HTERT RPE-1 (cell line): Measurements from ENCODE around the gene CFAP90.

Experiments used
- in situ Hi-C: fragments of 300-500 bp; cut with MboI; formaldehyde crosslinking; loops from 4 replicates; pipeline ENCODE4 v1.14.3; 2020; ENCODE audit warnings: low sequenced_read_pairs

CFAP90 gene

DNA sequence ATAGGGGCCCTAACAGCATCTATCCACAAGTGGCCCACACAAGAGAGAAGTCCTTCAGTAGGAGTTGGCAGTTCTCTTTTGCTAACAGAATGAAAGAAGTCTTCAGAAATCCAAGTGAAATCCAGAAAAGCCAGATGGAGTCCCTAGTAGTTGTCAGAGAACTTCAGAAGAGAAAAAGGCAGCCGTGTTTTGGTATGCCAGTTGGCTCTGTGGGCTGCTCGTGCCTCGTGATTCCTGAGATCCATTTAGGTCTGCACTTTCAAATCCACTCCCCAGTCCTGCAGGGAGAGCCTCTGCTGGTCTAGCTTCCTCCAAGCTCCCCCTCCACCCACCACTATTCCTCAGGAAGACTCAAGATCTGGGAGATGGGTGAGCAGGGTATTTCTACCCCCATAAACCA is 69.0 kb downstream of the CFAP90 start:
- in situ Hi-C loops = no loop called here
